Esophagus squamous epithelium (tissue), 5 donors: ENCODE results near the gene ATP11B. TPM values are rescaled to one million over a fixed set of nuclear protein-coding genes. Genes with fewer than 3 reads are reported as not detected.

Source experiments
- DNase-seq: peaks from one replicate; lab custom pipeline; 2025; lab: John Stamatoyannopoulos, UW
- H3K27ac ChIP-seq, 4 donors: fragments of 200-600 bp; sonication (generic); one replicate each; pipeline ENCODE4 v1.5.1; 2016 to 2019; ENCODE audit warnings: mild to moderate bottlenecking in 1 of 4
- H3K27me3 ChIP-seq, 4 donors: fragments of 200-600 bp; sonication (generic); 1 replicate in 3 of 4; 2 replicates in 1 of 4; pipeline versions ENCODE4 v1.5.1 to v1.6.0; 2017 to 2021; ENCODE audit warnings: antibody characterized with exemption in 1 of 4
- H3K36me3 ChIP-seq, 3 donors: fragments of 200-600 bp; sonication (generic); one replicate each; pipeline ENCODE4 v1.5.1; 2016 to 2019
- H3K4me1 ChIP-seq, 3 donors: fragments of 200-600 bp; sonication (generic); one replicate each; pipeline ENCODE4 v1.5.1; 2017 to 2019
- H3K4me3 ChIP-seq, 4 donors: fragments of 200-600 bp; sonication (generic); 1 replicate in 3 of 4; 2 replicates in 1 of 4; pipeline ENCODE4 v1.5.1; 2016 to 2019; ENCODE audit warnings: mild to moderate bottlenecking in 2 of 4, moderate library complexity in 1 of 4
- H3K9me3 ChIP-seq, 3 donors: fragments of 200-600 bp; sonication (generic); one replicate each; pipeline ENCODE4 v1.5.1; 2016 to 2019
- CTCF ChIP-seq, 6 experiments: fragments of 450-650 bp in 4 of 6; fragments of 200-600 bp in 2 of 6; sonication (generic) in 2 of 6; IDR thresholded peaks; one replicate each; pipeline ENCODE4 v1.5.1; 2016 to 2019; ENCODE audit warnings: antibody characterized with exemption in 6 of 6, mild to moderate bottlenecking in 4 of 6, moderate library complexity in 4 of 6
- POLR2A ChIP-seq, 4 donors: fragments of 450-650 bp; IDR thresholded peaks; one replicate each; pipeline ENCODE4 v1.6.1; 2017; ENCODE audit warnings: antibody characterized with exemption in 4 of 4, mild to moderate bottlenecking in 4 of 4, moderate library complexity in 3 of 4
- WGBS, 2 donors: methylation state at CpG; one replicate each; pipeline ENCODE4 v1.1.5; 2018; 5-methylcytosine and 5-hydroxymethylcytosine counted together
- intact Hi-C: fragments of 100-400 bp; cut with DNase I; formaldehyde crosslinking; loops from one replicate; pipeline ENCODE4 v1.15.0; 2022
- total RNA-seq, 4 donors: library from RNA; depleted of rRNA; stranded (reverse); fragments of >200 nt; gene quantifications; one replicate each; pipeline ENCODE4 v1.1.0, GENCODE V29; 2016
- donor health status: DM: yes; HTN: yes; CAD: no.

Gene ATP11B
- total RNA-seq, 4 donors from 2014 or later = 73.3 to 202 (median 132) TPM

- H3K4me1 ChIP-seq = peaks cover 0 to 42% (median 0%) of the 10 kb centered on the region in 3 donors
- no peak for DNase-seq
- TF ChIP-seq CTCF (IDR thresholded peaks at IDR 0.05) (no peak), POLR2A (IDR thresholded peaks at IDR 0.05) (no peak)
- WGBS, 2 donors = 53% methylated on average over 1 of the region's 1 CpG
- peaks cover 0 to 6% (median 0%) of the 10 kb centered on the region in 3 donors for H3K36me3 ChIP-seq
- no peaks in the 10 kb centered on the region for H3K27me3 ChIP-seq
- H3K4me3 ChIP-seq = no peak overlapping the region
- no peaks in the 10 kb centered on the region for H3K9me3 ChIP-seq
- intact Hi-C loops = no loop called here
- H3K27ac ChIP-seq = no peak overlapping the region
These were observed 18.8 kb downstream of the ATP11B start for GRCh38 chr3:182812123-182812522.

- intact Hi-C loops = no loop called here
- Histone ChIP-seq H3K4me1 (peaks cover 0 to 35% (median 0%) of the 10 kb centered on the region in 3 donors), H3K9me3 (no peaks in the 10 kb centered on the region), H3K36me3 (peaks cover 0 to 6% (median 0%) of the 10 kb centered on the region in 3 donors), H3K27me3 (no peaks in the 10 kb centered on the region), H3K4me3 (no peak overlapping the region), H3K27ac (no peak overlapping the region)
- TF ChIP-seq POLR2A (IDR thresholded peaks at IDR 0.05) = no peak
- no peak for TF ChIP-seq CTCF (IDR thresholded peaks at IDR 0.05)
- WGBS, 2 donors = 84 to 90% methylated on average over 4 of the region's 4 CpGs
- DNase-seq = no peak
These were observed 21.2 kb downstream of the ATP11B start for GRCh38 chr3:182814419-182815062.

GRCh38 chr3:182816181-182816580 lies 22.9 kb downstream of the ATP11B start:
- H3K4me1 ChIP-seq = peaks cover 0 to 27% (median 0%) of the 10 kb centered on the region in 3 donors

GRCh38 chr3:182818296-182818978 lies 25.1 kb downstream of the ATP11B start:
- intact Hi-C loops = no loop called here
- no peak overlapping the region for H3K27ac ChIP-seq
- peaks cover 0 to 26% (median 0%) of the 10 kb centered on the region in 3 donors for H3K4me1 ChIP-seq
- no peak for DNase-seq
- H3K36me3 ChIP-seq = peaks cover 0 to 25% (median 4%) of the 10 kb centered on the region in 3 donors
- no peaks in the 10 kb centered on the region for H3K27me3 ChIP-seq
- no peak for TF ChIP-seq POLR2A (IDR thresholded peaks at IDR 0.05)
- no peak for TF ChIP-seq CTCF (IDR thresholded peaks at IDR 0.05)
- H3K9me3 ChIP-seq = no peaks in the 10 kb centered on the region
- H3K4me3 ChIP-seq = no peak overlapping the region
- 75 to 86% methylated on average over 4 of the region's 4 CpGs for WGBS, 2 donors

More at GRCh38 chr3:182816181-182816580, 22.9 kb downstream of the ATP11B start:
- H3K9me3 ChIP-seq = no peaks in the 10 kb centered on the region
- no peaks in the 10 kb centered on the region for H3K27me3 ChIP-seq
- WGBS, 2 donors = 39 to 47% methylated on average over 1 of the region's 1 CpG
- no peak for TF ChIP-seq CTCF (IDR thresholded peaks at IDR 0.05)
- peaks cover 0 to 11% (median 4%) of the 10 kb centered on the region in 3 donors for H3K36me3 ChIP-seq
- no peak for DNase-seq
- H3K27ac ChIP-seq = no peak overlapping the region
- intact Hi-C loops = no loop called here
- no peak overlapping the region for H3K4me3 ChIP-seq
